ENCODE data around the gene SUGP1.

The SUGP1 gene

DNA sequence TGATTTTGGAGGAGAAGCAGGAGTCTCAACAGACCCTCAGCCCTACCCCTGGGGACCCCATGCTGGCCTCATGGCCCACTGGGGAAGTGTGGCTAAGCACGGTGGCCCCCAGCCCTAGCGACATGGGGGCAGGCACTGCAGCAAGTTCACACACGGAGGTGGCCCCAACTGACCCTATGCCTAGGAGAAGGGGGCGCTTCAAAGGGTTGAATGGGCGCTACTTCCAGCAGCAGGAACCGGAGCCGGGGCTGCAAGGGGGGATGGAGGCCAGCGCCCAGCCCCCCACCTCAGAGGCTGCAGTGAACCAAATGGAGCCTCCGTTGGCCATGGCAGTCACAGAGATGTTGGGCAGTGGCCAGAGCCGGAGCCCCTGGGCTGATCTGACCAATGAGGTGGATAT lies 93.6 kb downstream of the SUGP1 start:
- no peak for DNase-seq

DNA sequence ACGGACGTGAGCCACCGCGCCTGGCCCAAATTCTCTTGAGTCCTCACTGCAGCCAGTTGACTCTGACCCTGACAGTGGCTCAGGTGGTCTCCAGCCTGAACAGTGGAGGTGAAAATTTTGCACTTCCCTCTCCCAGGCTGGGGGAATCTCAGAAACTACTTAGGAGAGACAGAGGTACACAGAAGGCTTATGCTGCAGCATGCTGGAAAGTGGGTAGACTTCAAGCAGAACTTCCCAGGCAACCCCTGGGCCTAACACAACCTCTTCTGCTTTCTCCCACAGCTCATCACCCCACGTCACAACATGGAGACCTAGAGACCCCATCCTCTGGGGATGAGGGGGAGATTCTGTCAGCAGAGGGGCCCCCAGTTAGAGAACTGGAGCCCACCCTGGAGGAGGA lies 94.1 kb downstream of the SUGP1 start:
- DNase-seq = no peak

All from NCI-H1417 (cell line).